GM18499 (cell line): Measurements from ENCODE around the gene IER2.
"Not testable (repeated sequence)": the region's sequence is repeated elsewhere in the genome, so short reads cannot be mapped to it uniquely, and the experiment has no call there.

Source experiments
- ATAC-seq: cut with Tn5 transposase; IDR thresholded peaks from one replicate; pipeline ENCODE4 v1.9.1; 2021; ENCODE audit warnings: moderate number of reproducible peaks; ENCODE audit not compliant: insufficient read depth, unreplicated experiment

IER2 gene

DNA sequence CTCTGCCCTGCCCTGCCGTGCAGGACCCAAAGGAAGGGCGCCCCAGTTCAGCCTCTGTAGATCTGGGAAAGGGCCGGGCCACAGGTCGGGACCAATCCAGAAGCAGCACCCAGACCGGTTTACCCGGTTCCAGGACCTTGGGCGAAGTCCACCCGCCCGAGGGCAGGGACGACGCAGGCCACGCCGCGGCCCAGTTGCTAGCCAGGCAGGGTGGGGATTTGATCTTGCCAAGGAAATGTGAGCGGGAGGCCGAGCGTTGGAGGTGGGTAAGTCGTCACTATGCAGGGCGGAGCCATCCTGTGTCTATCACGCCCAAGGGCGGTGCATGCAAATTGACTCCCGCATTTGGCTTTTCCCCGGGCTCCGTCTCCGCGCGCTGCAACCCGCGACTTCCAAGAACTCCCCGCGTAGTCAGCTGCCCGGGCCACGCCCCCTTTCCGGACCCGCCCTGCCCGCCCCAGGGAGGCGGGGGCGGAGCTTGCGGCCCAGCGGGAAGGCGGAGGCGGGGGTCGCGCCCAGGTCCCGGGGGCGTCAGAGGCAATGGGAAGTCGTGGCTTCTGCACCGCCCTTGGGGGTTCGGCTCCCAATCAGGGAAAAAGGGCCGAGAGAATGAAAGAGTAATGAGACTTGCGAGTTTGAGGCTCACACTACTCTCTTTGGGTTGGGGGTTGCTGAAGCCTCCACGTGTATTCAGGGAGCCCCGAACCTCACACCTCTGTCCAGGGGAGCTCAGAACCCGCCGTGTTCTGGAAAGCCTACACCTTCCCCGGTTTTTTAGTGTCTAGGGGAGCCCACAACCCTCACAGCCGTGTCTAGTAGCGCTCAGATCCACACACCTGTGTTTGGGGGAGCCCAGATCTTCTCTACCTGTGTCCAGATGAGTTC lies 12.8 kb downstream of the IER2 start:
- no peak for ATAC-seq

GRCh38 chr19:13163609-13164342 lies 13.6 kb downstream of the IER2 start:
- ATAC-seq = no peak

GRCh38 chr19:13164343-13165161 lies 14.3 kb downstream of the IER2 start:
- ATAC-seq = no peak

DNA sequence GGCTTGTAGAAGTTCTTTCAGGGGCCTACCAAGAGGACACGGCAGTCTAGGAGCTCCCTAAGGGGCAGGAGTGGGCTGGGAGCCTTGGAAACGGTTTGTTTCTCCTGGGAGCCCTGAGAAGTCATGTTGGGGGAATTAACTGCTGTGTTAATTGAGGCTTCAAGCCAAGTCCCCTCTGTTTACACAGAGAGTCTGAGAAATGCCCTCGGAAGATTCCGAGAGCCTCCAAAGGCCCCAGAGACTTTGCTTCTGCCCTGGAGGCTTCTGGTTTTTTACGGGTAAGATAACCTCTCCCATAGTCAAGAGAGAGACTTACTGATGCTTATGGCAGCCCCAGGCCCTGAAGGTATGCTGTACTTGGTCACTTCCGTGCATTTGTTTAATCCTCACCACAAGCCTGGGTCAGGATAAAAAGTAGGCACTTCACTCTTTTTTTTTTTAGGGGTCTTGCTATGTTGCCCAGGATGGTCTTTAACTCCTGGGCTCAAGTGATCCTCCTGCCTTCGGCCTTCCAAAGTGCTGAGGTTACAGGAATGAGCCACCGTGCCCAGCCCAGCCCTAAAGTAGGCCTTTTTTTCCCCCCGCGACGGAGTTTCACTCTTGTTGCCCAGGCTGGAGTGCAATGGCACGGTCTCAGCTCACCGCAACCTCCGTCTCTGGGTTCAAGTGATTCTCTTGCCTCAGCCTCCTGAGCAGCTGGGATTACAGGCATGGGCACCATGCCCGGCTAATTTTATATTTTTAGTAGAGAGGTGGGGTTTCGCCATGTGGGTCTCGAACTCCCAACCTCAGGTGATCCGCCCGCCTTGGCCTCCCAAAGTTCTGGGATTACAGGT lies 15.2 kb downstream of the IER2 start:
- ATAC-seq = no peak

DNA sequence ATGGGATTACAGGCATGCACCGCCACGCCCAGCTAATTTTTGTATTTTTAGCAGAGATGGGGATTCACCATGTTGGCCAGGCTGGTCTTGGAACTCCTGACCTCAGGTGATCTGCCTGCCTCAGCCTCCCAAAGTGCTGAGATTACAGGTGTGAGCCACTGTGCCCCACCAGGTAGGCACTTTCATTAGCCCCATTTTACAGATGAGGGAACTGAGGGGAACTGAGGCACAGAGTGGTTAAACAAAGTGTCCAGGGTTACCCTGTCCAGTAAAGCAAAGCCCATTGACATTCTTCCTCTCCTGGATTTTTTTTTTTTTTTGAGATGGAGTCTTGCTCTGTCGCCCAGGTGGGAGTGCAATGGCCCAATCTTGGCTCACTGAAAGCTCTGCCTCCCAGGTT lies 15.9 kb downstream of the IER2 start:
- ATAC-seq = not testable (repeated sequence)

GRCh38 chr19:13169769-13170168 lies 19.6 kb downstream of the IER2 start:
- no peak for ATAC-seq

DNA sequence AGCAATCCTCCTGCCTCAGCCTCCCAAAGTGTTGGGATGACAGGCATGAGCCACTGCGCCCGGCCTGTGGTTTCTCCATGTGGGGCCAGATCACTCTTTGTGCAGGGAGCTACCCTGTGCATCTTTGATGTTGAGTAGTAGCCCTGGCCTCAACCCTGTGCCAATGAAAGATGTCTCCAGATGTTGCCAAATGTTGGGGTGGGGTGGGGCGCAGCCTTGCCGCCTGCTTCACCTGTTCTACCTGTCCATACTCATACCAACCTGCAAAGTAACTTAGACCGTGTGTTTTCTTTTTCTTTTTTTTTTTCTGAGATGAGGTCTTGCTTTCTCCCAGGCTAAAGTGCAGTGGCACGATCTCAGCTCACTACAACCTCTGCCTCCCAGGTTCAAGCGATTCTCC lies 20.9 kb downstream of the IER2 start:
- ATAC-seq = no peak

- no peak for ATAC-seq
Measured at GRCh38 chr19:13172346-13173138, 22.3 kb downstream of the IER2 start.

DNA sequence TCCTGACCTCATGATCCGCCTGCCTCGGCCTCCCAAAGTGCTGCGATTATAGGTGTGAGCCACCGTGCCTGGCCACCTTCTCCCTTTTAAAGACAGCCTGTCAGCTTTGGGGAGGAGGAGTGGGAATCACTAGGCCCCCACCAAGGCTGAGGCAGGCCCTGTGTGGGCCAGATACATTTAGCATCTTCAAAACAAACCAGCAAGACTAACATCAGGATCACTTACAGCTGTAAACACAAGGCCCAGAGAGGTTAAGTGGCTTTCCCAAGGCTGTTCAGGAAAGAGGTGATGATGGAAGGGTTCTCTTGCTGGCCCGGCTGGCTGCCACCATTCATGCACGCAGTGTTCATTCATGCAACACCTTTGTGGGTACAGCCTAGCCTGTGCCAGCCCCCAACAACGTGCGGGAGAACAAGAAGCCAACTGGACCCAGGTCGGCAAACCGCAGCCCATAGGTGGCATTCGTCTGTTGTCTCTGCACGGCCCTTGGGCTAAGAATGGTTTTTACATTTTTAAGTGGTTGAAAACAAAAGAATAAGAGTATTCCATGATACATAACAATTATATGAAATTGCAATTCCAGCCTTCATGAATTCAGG lies 23.0 kb downstream of the IER2 start:
- no peak for ATAC-seq

GRCh38 chr19:13176345-13176744 lies 26.1 kb downstream of the IER2 start:
- ATAC-seq = no peak

DNA sequence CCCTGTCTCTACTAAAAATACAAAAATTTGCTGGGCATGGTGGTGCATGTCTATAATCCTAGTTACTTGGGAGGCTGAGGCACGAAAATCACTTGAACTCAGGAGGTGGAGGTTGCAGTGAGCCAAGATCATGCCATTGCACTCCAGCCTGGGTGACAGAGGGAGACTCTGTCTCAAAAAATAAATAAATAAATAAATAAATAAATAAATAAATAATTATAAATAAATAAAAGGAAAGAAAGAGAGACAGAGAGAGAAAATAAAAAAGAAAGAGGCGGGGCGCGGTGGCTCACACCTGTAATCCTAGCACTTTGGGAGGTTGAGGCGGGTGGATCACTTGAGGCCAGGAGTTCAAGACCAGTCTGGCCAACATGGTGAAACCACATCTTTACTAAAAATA lies 27.4 kb downstream of the IER2 start:
- ATAC-seq = not testable (repeated sequence)

DNA sequence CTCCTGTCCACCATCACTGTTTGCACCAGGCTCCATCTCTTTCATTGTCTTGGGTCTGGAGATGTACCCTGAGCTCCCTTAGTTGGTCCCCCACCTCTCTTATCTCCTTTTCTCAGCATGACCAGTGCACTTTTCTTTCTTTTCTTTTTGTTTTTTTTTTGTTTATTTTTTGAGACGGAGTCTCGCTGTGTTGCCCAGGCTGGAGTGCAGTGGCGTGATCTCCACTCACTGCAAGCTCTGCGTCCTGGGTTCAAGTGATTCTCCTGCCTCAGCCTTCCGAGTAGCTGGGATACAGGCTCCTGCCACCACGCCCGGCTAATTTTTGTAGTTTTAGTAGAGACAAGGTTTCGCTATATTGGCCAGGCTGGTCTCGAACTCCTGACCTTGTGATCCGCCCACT lies 28.1 kb downstream of the IER2 start:
- ATAC-seq = not testable (repeated sequence)

DNA sequence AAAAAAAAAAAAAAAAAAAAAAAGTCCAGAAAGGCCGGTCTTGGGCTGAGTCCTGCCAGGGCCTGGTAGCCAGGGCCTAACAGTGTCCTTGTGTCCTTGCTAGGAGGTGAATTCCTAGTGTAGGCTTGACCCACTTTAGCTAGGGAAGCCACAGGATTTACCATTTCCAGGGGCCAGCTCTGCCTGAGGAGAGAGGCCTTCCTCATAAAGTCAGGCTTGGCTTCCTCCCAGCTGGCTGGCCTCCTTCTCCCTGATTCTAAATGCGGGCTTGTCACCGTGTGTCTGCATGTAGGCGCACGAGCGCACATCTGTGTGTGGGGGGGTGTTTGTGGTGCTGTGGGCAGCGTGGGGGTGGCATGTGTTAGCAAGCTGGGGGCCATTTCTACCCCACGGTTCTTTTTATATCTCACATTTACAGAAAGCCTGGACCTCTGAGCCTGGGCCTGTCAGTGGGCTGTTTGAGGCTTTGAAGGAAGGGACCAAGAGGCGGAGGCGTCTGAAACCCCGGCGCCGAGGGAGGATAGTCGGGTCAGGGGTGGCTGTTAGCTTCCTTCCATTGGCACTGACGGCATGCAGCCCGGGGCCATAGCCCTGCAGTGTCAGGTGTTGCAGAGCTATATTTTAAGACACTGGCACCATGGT lies 31.7 kb downstream of the IER2 start:
- no peak for ATAC-seq

- not testable (repeated sequence) for ATAC-seq
Measured at GRCh38 chr19:13184926-13185325, 34.7 kb downstream of the IER2 start.

- not testable (repeated sequence) for ATAC-seq
Measured at GRCh38 chr19:13185763-13186657, 35.8 kb downstream of the IER2 start.

GRCh38 chr19:13186688-13187087 lies 36.5 kb downstream of the IER2 start:
- not testable (repeated sequence) for ATAC-seq

DNA sequence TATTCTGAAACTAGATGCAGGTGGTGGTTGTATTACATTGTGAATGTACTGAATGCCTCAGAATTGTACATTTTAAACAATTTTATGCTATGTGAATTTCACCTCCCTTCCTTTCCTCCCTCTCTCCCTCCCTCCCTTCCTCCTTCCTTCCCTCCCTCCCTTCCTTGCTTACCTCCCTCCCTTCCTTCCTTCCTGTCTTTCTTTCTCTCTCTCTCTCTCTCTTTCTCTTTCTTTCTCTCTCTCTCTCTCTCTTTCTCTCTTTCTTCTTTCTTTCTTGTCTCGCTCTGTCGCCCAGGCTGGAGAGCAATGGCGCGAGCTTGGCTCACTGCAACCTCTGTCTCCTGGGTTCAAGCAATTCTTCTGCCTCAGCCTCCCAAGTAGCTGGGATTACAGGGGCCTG lies 37.2 kb downstream of the IER2 start:
- ATAC-seq = no peak
